Sigmoid colon (tissue), 4 donors: ENCODE data around the gene EBF4.

ENCODE experiments used
- CTCF ChIP-seq, 4 experiments: fragments of 450-650 bp in 3 of 4; fragments of 200-600 bp in 1 of 4; IDR thresholded peaks; one replicate each; pipeline ENCODE4 v1.5.1; 2016 to 2019; ENCODE audit warnings: antibody characterized with exemption in 4 of 4, mild to moderate bottlenecking in 3 of 4, moderate library complexity in 2 of 4
- POLR2AphosphoS5 ChIP-seq, 4 donors: sonication (generic); formaldehyde crosslinking; IDR thresholded peaks; one replicate each; pipeline ENCODE4 v1.6.1; 2017; ENCODE audit warnings: antibody characterized with exemption in 4 of 4

DNA sequence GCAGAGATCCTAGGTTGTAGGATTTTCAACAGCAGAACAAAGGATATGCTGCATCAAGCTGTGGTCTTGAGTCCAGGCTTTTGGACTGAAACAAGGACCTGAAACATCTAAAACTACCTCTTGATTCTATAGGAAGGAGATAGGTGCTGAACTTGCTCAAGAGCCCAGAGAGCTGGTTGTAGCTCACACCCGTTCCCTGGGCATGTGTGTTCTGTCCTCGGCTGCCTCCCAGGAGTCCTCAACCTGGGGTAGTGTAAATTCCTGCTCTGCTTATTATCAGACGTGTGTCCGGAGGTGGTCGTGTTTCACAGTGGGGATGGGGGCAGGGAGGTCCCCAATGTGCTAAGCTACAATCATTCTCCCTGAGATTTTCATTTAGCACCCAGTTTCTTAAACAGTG lies 35.3 kb upstream of the EBF4 start:
- TF ChIP-seq CTCF (IDR thresholded peaks at IDR 0.05) (no peak), POLR2AphosphoS5 (IDR thresholded peaks at IDR 0.05) (no peak)
